8988T (cell line): ENCODE data around the gene PLXNA1.

Source experiments
- DNase-seq: peaks from one replicate; pipeline ENCODE4 v3.0.0; 2011

The PLXNA1 gene

DNA sequence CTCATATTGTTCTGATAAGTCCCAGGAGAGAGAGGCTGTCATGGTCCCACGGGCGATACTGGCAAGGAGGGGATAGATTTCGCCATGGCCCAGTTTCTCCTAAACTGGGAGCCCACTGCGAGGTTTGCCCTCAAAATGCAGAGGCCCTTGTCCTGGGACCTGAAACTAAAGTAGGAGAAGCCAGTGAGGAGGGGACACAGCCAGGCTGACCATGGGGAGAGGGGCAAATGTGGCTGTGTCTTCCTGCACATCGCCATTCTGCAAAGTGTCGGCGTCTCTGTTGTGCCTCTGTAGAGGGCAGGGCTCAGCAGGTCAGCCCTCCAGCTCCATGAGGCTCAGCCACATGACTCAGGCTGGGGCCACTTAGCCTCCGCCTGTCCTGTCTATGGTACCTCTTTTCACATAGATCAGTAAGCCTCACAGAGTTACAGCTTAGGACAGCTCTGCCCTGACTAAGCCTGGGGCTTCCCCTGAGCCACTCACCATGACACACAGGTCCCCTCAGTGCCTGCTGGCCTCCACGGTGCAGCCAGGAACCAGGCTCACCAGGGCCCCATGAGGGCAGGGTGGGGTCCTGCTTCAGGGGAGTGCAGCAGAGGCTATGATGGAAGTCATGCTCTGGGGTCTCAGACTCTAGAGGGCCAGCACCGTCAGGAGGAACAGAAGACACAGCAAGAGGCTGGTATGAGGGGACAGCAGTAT is 28.6 kb upstream of the PLXNA1 start:
- DNase-seq: no peak

DNA sequence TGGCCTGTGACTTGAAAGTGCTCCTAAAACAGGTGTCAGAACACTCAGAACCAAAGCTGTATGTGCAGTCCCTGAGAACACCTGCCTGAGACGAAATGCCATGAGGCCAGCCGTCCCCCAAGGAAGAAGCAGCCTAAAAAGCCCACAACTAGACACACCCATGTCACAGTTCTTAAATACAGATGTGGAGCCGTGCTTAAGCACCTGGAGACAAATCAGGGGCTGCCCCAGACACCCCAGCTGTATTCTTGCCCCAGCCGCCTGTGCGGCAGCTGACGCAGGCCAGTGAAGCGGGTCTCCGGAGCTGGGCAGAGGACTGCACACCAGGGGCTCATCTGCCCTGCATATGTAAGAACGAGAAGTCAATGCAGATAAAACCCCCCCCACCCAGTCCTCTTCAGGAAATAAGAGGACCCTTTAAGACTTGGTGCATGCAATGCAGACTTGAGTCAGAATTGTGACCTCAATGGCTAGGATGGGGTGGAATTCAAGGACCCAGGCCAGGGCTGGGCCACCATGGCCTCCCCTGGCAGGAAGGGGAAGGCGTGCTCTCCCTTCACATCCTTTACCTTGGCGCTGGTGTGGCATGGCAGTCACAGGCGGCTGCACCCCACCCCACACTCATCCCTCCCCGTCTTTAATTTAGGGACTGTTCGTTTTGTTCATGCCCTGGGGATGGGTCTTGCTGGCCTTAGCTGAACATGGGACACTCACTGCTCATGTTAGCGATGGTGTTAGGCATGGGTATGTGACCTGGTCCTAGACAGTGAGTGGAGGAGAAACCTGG is 27.7 kb upstream of the PLXNA1 start:
- no peak for DNase-seq

DNA sequence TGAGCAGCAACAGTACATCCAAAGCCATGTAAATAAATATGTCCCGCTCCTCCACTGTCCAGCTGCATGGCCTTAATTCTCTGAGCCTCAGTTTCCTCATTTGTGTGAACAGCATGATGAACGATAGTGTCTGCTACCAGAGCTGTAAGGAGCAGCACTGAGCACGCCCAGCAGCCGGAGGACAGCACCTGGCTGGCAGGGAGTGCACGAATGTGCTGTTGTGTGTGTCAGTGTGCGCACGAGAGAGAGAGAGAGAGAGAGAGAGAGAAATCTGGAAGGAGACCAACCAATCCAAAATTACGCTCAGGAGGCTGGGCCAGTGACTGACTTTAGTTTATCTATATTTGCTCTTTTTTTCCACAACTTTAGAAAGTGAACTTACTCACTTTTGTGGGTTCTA is 26.6 kb upstream of the PLXNA1 start:
- DNase-seq: no peak

DNA sequence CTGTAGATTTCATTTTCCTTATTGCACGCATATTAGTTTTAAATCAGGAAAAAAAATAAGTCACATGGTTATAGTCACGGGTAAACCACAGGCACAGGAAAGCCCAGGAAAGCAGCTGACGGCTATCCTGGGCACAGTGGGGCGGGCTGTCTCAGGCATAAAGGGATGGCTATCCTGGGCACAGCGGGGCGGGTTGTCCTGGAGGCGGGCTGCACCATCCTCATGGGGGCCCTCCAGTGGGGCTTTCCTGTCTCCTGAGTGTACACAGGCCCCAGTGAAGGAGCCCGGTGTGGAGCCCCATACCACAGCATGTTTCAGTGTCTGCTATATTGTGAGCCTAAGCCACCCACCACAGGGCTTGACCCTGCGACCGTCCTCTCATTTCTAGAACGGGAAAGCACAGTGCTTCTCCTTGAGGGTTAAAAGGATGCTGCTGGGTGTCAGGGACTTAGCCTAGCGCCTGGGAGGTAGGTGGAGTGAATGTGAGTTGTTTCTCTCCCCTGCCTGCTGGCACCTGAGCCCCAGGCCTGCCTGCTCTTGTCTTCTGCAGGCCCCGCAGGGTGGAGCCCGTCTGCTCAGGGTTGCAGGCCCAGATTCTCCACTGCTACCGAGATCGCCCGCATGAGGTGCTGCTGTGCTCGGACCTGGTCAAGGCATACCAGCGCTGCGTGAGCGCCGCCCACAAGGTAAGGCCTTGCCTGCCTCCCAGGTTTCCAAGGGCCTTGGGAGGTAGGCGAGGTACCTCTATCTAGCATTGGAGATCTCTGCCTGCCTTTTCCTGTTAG is 25.9 kb upstream of the PLXNA1 start:
- no peak for DNase-seq

DNA sequence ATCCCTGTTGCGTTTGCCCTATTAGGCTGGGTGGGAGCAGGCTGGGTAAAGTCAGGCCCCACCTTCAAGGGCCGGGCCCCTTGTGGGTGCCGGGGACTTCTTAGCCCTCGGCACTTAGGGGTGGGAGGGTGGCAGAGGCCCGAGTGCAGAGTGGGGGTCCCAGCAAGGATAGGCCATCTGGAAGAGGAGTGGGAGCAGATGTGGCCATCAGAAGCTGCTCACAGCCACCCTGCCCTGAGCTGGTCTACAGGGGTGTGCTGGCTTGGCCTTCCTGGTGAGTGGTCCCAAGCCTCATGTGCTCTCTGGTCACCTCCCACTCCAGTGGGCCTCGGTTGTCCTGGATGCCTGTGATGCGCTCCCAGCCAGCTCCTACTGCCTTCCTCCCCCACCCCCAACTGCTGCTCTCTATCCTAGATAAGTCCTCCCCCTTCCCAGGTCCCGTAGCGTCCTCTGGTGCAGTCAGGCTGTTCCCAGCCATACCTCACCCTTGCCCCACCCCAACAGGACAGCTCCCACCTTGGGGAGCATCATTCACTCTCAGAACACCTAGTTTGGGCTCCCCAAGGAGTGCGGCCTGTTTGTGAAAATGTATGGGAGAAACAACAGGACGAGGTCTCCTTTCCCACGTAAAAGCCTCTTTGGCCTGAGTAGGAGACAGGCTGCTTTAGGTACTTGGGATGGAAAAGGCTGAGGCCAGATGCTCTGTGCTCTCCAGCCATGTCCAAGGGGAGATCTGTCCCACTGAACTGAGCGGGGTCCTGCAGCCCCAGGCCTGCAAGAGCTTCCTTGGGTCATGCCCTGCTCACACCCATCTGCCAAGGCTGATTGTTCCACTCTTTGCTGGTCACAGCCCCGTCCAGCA is 24.9 kb upstream of the PLXNA1 start:
- DNase-seq: no peak

DNA sequence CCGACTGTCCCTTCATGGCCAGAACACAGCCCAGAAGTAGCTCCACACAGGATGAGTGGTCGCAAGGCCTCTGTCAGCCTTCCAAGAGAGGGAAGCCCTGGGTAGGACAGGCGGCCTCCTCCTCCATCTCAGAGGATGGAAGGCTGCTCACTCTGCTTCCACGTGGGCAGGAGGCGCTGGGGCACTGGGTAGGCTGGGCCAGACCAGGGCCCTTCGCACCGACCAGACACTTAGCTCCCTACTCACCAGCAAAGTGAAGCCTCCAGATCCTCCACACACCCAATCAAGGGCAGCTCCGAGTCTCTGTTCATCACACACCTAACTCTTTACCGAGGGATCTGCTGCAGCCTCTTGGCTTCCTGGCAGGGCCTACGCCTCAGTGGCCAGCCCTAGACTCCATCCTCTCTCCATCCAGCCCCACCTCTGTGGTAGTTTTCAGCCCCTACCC is 24.3 kb upstream of the PLXNA1 start:
- no peak for DNase-seq

DNA sequence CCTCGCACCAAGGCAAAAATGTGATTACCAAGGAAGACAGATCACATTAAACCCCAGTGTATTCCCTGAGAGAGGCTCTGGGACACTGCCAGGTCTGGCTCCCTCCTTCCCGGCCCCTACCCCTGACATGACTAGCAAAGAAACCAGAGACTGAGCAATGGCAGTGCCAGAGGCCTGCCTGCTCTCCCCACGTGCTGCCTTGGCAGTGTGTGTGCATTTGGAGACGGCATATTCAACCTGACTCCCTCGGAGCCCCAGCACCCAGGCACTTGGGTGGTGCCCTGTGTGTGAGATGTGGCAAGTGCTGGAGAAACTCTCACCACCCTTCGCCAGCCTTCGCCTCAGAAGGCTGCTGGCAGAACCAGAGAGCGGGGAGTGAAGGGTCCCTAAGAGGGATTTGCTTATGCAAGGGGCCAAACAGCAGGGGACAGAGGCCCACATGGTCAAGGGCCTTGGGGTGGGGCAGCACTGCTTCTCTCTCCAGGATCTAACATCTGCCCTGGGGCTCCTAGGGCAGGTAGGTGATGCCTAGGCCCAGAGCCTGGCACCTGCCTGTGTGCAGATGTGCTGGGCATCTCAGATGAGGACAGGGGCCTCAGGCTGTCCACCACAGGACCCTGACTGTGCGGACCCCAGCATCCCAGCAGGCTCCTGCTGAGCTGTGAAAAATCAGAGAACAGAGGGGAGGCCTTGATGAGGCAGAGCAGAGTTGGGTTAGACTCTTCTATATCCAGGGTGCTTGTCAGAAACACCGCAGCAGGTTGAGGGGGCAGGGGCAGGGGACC is 23.6 kb upstream of the PLXNA1 start:
- no peak for DNase-seq

DNA sequence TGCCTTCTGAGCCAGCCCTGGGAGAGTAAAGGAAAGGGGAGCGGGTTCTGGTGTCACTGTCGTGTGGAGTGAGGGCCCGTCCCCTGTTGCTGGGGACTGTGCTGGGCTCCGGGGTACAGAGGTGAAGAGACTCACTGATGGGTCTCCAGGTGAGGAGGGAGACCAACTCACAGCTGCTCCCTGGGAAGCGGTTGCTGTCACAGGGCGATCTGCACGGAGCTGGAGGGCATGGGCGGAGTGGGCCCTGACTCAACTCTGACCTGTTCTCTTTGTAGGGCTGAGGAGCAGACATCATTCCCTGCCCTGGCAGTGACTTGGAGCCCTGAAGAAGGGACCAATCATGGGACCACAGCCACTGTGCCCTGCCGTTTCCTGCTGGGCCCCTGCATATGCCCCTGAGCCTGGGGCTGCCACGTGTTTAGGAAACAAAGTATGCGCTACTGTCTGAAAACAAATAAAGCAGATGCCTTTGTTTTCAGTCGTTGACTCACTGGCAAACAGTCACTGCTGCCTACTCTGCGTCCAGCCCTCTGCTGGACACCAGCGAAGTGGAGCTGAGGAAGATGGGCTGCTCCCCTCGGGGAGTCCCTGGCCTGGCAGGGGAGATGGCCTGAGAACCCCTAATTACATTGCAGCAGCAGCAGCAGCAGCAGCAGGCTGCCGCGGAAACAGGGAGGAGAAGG is 22.9 kb upstream of the PLXNA1 start:
- no peak for DNase-seq

DNA sequence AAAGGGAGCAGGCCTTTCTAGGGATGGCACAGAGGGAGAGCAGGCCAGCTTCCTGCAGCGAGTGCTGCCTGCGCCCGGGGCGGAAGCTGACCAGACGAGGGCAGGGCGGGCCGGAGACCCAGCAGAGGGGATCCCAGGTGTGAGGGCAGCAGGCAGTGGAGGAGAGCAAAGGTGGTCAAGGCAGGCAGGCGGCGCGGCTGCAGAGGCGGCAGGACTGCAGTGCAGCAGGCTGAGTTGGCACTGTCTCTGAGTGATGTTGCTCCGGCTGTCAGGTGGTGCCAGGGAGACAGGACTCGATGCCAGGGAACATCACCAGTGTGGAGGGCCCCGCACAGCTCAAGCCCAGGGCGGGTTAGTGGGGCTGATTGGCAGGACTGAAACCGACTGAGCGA is 22.3 kb upstream of the PLXNA1 start:
- DNase-seq: no peak

DNA sequence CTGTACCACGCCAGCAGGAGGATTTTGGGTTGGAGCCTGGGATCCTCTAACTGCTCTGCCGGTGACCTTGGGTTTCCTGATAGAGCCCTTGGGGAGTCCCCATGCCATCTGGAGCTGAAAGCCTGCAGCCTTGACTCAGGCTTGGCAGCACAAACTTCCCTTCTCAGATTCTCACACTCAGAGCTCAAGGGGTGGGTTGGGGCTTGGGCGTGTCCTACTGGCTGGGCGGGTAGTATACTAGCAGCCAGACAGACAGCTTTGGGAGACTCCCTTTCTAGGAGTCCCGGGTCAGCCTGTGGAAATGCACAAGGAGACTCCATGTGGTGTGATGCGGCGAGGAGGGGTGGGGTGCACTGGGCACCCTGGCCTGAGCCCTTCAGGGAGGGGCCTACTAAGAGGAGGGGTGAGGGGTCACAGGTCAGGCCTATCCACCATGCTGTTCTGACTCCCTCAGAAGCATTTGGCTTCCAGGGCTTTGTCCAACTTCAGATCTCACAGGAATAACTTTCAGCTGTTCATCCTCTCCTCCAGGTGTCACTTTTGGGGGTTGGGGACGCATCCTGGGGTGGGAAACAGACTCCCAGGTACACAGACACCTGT is 21.6 kb upstream of the PLXNA1 start:
- no peak for DNase-seq

DNA sequence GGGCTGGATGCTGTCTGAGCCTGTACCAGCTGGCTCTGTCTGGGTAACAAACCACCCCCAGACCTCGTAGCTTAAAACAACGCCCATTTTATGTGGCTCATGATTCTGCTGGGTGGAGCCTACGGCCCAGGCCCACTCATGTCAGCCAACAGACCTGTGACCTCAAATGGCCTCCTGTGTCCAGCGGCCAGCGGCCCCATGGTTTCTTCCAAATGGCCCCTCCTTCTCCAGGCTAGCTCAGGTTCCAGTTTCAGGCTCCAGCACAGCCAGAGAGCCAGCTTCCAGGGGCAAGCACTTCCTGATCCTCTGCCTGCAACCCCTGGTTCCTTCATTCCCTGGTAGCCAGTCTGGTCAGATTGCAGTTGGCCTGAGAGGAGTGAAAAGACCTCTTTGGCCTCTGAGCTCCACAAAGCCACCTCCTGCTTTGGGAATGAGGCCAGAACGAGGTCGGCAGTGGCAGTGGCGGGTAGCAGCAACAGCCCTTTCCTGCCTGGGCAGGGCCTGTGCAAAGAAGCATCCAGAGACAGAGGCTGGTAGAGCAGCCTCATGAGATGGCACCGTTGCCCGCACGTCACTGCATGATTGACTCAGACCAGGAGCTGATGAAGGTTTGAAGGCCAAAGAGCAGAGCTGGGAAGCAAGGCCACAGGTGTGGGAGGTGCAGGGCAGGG is 21.0 kb upstream of the PLXNA1 start:
- no peak for DNase-seq

DNA sequence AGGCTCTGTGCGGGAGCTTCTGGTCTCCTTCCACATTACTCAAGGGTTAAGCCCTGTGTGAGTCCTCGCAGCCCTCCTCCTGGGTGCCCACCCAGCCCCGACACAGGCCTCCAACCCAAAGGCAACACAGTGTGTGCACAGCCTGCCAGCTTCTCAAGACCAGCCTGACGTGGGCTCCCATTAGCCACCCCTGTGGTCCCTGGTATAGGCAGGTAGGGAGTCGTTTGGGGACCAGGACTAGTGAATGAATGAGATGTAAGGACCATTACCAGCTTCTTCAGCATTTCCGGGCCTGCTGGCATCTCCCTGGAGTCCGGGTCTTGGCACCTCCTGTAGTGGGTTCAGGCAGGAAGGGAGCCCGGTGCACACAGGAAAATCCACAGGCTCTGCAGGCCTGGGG is 20.2 kb upstream of the PLXNA1 start:
- no peak for DNase-seq

DNA sequence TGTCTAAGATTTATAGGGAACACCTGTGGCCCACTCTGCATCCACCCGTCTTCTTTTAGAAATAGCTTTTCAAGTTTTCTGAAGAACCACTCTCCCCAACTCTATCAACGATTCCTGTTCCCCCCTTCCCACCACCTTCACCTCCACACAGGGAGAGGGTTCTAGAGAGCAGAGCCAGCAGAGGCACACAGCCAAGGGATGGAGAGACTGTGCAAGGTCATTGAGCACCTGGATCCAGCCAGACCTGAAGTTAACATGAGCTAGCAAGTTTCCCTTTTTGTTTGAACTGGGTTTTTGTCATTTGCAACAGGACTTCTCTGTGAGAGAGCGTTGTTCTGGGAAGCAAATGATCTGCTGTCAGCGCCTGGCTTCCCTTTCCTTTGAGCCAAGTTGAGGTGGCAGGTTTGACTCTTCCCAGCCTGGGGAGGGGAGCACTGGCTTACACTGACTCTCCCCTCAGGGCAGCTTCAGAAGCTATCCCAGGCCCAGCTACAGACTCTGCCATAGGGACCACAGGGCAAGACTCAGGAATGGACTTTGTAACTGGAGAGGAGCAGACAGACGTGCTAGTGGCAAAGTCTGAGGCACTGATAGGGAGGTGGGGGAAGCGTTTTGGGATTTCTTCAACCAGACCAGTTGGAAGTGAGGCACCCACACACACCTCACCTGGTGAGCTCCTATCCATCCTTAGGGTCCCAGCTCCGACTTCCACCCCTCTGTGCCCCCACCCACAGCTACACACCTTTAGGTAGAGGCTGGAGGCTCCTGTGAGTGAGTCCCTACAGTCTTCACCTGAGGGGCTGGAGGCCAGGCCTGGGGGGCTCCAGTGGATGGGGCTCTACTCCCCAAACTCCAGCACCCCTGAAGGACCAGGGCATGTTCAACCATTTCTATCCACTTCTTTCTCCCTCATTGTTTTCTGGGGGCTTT is 19.4 kb upstream of the PLXNA1 start:
- DNase-seq: no peak

DNA sequence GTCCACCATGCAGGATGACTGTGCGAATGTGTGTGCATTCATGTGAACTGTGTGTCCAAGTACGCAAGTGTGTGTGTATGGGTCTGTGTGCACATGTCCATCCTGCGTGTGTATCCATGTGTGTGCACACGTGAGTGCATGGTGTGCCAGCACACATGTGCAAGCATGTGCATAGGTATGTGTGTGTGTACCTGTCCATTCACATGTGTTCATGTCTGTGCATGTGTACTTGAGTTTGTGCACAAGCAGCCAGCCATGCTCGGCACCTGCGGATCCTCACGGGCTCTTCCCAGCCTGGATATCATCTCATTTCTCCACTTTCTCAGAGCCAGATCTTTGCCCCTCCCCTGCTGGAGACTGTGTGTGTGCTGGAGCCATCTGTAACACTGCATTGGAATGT is 18.7 kb upstream of the PLXNA1 start:
- DNase-seq: no peak

DNA sequence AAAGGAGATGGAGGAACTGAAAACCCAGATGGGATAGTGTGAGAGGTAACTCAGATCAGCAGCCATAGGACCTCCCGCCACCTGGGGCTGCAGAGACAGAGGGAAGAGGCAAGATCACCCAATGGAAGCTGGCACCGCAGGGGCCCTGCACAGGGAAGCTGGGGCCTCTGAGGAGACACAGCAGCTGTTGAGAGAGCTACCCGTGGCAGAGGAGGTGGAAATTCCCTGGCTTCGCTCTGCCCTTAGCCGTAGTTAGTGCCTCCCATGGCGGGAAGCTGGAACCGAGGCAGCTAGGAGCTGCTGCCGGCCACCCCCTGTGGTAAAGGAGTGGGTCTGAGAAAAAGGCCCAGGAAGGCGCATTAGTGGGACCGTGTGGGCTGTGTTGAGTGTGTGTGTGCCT is 18.0 kb upstream of the PLXNA1 start:
- no peak for DNase-seq

DNA sequence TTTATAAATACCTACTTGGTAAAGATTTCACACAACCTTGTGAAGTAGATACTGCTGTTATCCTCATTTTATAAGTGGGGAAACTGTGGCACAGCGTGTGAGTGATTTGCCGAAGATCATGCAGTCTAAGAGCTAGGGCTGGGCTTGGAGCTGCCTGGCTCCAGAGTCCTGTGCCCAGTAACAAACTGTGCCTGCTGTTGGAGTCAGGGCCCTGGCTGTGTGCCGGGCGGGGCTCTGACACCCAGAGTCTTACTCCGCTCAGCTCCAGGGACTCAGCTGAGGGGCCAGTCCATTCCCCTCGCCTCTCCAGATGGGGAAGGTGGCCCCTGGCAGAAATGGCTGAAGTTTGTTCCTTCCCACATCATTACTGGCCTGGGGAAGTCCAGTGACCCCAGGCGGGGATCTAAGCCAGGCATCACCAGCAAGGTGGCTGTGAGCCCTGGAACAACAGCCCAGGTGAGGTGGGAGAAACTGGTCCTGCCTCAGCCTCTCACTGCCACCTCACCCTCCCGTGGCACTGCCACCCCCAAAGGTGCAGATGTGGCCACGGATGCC is 17.3 kb upstream of the PLXNA1 start:
- no peak for DNase-seq

DNA sequence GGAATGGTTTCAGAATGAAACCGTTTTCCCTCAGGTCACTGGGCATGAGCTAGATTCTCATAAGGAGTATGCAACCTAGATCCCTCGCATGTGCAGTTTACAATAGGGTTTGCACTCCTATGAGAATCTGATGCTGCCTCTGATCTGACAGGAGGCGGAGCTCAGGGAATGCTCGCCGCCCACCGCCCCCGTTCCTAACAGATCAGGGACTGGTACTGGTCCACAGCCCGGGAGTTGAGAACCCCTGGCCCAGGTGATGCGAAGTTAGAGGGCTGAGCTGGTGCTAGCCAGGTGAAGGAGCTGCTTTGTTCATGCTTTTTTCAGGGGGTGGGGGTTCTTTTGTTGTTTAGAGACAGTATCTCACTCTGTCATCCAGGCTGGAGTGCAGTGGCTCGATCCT is 15.5 kb upstream of the PLXNA1 start:
- no peak for DNase-seq
